Left lung (tissue), 10 donors: ENCODE results near the gene LRRC32. TPM values are rescaled to one million over a fixed set of nuclear protein-coding genes. Genes with fewer than 3 reads are reported as not detected.

Experiments
- ATAC-seq: fragments of 200-7000 bp; cut with Tn5 transposase; one replicate; pipeline ENCODE4 v1.9.1; 2020; ENCODE audit warnings: moderate library complexity
- DNase-seq, 4 donors: peaks; one replicate each; pipeline ENCODE4 v3.0.0-alpha.2; 2013 to 2020
- H3K27ac ChIP-seq, 2 donors: fragments of 200-600 bp; sonication (generic) in 1 of 2; one replicate each; pipeline versions ENCODE4 v1.5.0 to v1.8.0; 2020 to 2021
- H3K27me3 ChIP-seq, 2 donors: fragments of 200-600 bp; sonication (generic) in 1 of 2; one replicate each; pipeline versions ENCODE4 v1.5.0 to v1.8.0; 2020 to 2021
- H3K36me3 ChIP-seq, 2 donors: fragments of 200-600 bp; sonication (generic) in 1 of 2; one replicate each; pipeline versions ENCODE4 v1.5.0 to v1.8.0; 2020 to 2021
- H3K4me1 ChIP-seq, 2 donors: fragments of 200-600 bp; one replicate each; pipeline ENCODE4 v1.8.0; 2021
- H3K4me3 ChIP-seq, 2 donors: fragments of 200-600 bp; sonication (generic) in 1 of 2; one replicate each; pipeline versions ENCODE4 v1.5.0 to v1.8.0; 2020 to 2021; ENCODE audit warnings: mild to moderate bottlenecking in 1 of 2
- H3K9me3 ChIP-seq, 2 donors: fragments of 200-600 bp; sonication (generic) in 1 of 2; one replicate each; pipeline versions ENCODE4 v1.5.0 to v1.8.0; 2020 to 2021
- CTCF ChIP-seq, 2 donors: fragments of 200-600 bp; sonication (generic) in 1 of 2; IDR thresholded peaks; one replicate each; pipeline versions ENCODE4 v1.5.0 to v1.8.0; 2021; ENCODE audit warnings: antibody characterized with exemption in 2 of 2
- intact Hi-C, 2 donors: fragments of 100-400 bp; cut with DNase I; formaldehyde crosslinking; loops; one replicate each; pipeline versions ENCODE4 v1.11.2 to v1.14.2; 2022
- polyA plus RNA-seq, 6 donors: library from polyadenylated mRNA; unstranded; fragments of 120-200 nt; gene quantifications; one replicate each; pipeline ENCODE4 v1.2.1, GENCODE V29; 2013; ENCODE audit not compliant: insufficient read length in 6 of 6
- total RNA-seq, 2 donors: library from RNA; stranded (reverse); fragmentation: NEBNext Ultra II Directional; extraction: Animal tissue kit (Norgen Biotek cat#: 25700); gene quantifications; one replicate each; pipeline ENCODE4 v1.2.1, GENCODE V29; 2021
- donor health status: DM: no; HTN: yes; CAD: no.
- donor health status: DM: no; HTN: no; CAD: no.

LRRC32 gene
- total and polyA plus RNA-seq, 8 donors, result 38.7 to 66.8 (median 45.0) TPM

- Histone ChIP-seq H3K27me3 (peaks cover 0 to 3% of the 10 kb centered on the region in 2 donors), H3K27ac (no peak overlapping the region), H3K4me3 (no peak overlapping the region), H3K4me1 (peaks cover 0 to 10% of the 10 kb centered on the region in 2 donors), H3K36me3 (no peaks in the 10 kb centered on the region), H3K9me3 (no peaks in the 10 kb centered on the region)
- DNase-seq (no peak), ATAC-seq (no peak)
- intact Hi-C loops, result no loop called here
- no peak for TF ChIP-seq CTCF (IDR thresholded peaks at IDR 0.05)
Observed at GRCh38 chr11:76641905-76642304, 28.6 kb downstream of the LRRC32 start.

- DNase-seq (peak in 1 of 4 donors; percentile 14), ATAC-seq (no peak)
- no peaks in the 10 kb centered on the region for H3K36me3 ChIP-seq
- H3K27me3 ChIP-seq, result peaks cover 0 to 3% of the 10 kb centered on the region in 2 donors
- no peak for TF ChIP-seq CTCF (IDR thresholded peaks at IDR 0.05)
- H3K9me3 ChIP-seq, result no peaks in the 10 kb centered on the region
- H3K27ac ChIP-seq, result no peak overlapping the region
- H3K4me1 ChIP-seq, result peaks cover 0 to 12% of the 10 kb centered on the region in 2 donors
- intact Hi-C loops, result no loop called here
- no peak overlapping the region for H3K4me3 ChIP-seq
Observed at GRCh38 chr11:76640501-76640900, 30.0 kb downstream of the LRRC32 start.

GRCh38 chr11:76639621-76640020 lies 30.9 kb downstream of the LRRC32 start:
- no peaks in the 10 kb centered on the region for H3K36me3 ChIP-seq
- H3K9me3 ChIP-seq, result no peaks in the 10 kb centered on the region
- no peak for ATAC-seq
- H3K4me1 ChIP-seq, result peaks cover 0 to 12% of the 10 kb centered on the region in 2 donors
- no peak for TF ChIP-seq CTCF (IDR thresholded peaks at IDR 0.05)
- H3K4me3 ChIP-seq, result no peak overlapping the region
- intact Hi-C loops, result no loop called here
- DNase-seq, result peak in 1 of 4 donors; percentile 17
- no peak overlapping the region for H3K27ac ChIP-seq
- peaks cover 0 to under 1% of the 10 kb centered on the region in 2 donors for H3K27me3 ChIP-seq

- no peak for TF ChIP-seq CTCF (IDR thresholded peaks at IDR 0.05)
- Histone ChIP-seq H3K27me3 (no peaks in the 10 kb centered on the region), H3K4me1 (peaks cover 0 to 12% of the 10 kb centered on the region in 2 donors), H3K36me3 (no peaks in the 10 kb centered on the region), H3K4me3 (no peak overlapping the region), H3K27ac (peak overlapping the region in 1 of 2 donors; percentile 65), H3K9me3 (no peaks in the 10 kb centered on the region)
- ATAC-seq (no peak), DNase-seq (peak in 1 of 4 donors; percentile 18)
- intact Hi-C loops, result no loop called here
Observed at GRCh38 chr11:76638270-76639197, 32.0 kb downstream of the LRRC32 start.

GRCh38 chr11:76637491-76638269 lies 32.9 kb downstream of the LRRC32 start:
- Histone ChIP-seq H3K9me3 (no peaks in the 10 kb centered on the region), H3K27me3 (no peaks in the 10 kb centered on the region), H3K36me3 (no peaks in the 10 kb centered on the region), H3K4me3 (no peak overlapping the region), H3K27ac (peak overlapping the region; percentile 49 to 65), H3K4me1 (peaks cover 0 to 12% of the 10 kb centered on the region in 2 donors)
- DNase-seq (peak in 2 of 4 donors; percentile 43 to 77), ATAC-seq (peak; percentile 64)
- TF ChIP-seq CTCF (IDR thresholded peaks at IDR 0.05), result no peak
- intact Hi-C loops, result no loop called here
